Large intestine (tissue), 3 donors: ENCODE data around the gene HDAC4. TPM values are rescaled to one million over a fixed set of nuclear protein-coding genes. Genes with fewer than 3 reads are reported as not detected.
A peak's percentile ranks its signal among the peaks of the same experiment; 100 is the strongest.

Source experiments
- DNase-seq, 2 donors: peaks; one replicate each; pipeline versions ENCODE4 v3.0.0 to v3.0.0-alpha.2; 2013
- H3K27ac ChIP-seq: one replicate; pipeline ENCODE4 v1.5.1; 2013; ENCODE audit warnings: low read length
- H3K27me3 ChIP-seq: 2 replicates; pipeline ENCODE4 v1.6.1; 2013; ENCODE audit warnings: low read length; ENCODE audit not compliant: control insufficient read depth, insufficient read depth
- H3K36me3 ChIP-seq: 2 replicates; pipeline ENCODE4 v1.6.1; 2013; ENCODE audit warnings: low read length; ENCODE audit not compliant: control insufficient read depth, insufficient read depth
- H3K4me1 ChIP-seq: one replicate; pipeline ENCODE4 v1.6.1; 2013; ENCODE audit warnings: low read length; ENCODE audit not compliant: control insufficient read depth, insufficient read depth
- H3K4me3 ChIP-seq: one replicate; pipeline ENCODE4 v1.5.1; 2013; ENCODE audit warnings: low read length
- H3K9me3 ChIP-seq: one replicate; pipeline ENCODE4 v1.6.1; 2013; ENCODE audit warnings: mild to moderate bottlenecking, low read depth, low read length, moderate library complexity; ENCODE audit not compliant: control insufficient read depth
- WGBS: methylation state at CpG from one replicate; pipeline ENCODE4 v1.1.5; 2013; ENCODE audit warnings: low lambda C conversion rate; ENCODE audit not compliant: insufficient coverage; 5-methylcytosine and 5-hydroxymethylcytosine counted together
- polyA plus RNA-seq: library from polyadenylated mRNA; unstranded; fragments of 120-200 nt; gene quantifications from one replicate; pipeline ENCODE4 v1.2.1, GENCODE V29; 2013

Gene HDAC4
- polyA plus RNA-seq, 1 donor: 10.7 TPM

- Histone ChIP-seq H3K36me3 (no peaks in the 10 kb centered on the region), H3K27ac (no peak overlapping the region), H3K9me3 (no peaks in the 10 kb centered on the region), H3K27me3 (no peaks in the 10 kb centered on the region), H3K4me3 (no peak overlapping the region), H3K4me1 (peaks cover 5% of the 10 kb centered on the region)
- no peak for DNase-seq
- WGBS: 80% methylated on average over 2 of the region's 7 CpGs
Observed at GRCh38 chr2:239212121-239212928, 188.5 kb downstream of the HDAC4 start.

- H3K27me3 ChIP-seq: no peaks in the 10 kb centered on the region
- no peaks in the 10 kb centered on the region for H3K36me3 ChIP-seq
- H3K27ac ChIP-seq: no peak overlapping the region
- H3K4me1 ChIP-seq: peaks cover 5% of the 10 kb centered on the region
- WGBS: 67% methylated on average over 2 of the region's 13 CpGs
- no peaks in the 10 kb centered on the region for H3K9me3 ChIP-seq
- no peak overlapping the region for H3K4me3 ChIP-seq
- no peak for DNase-seq
Observed at GRCh38 chr2:239211396-239212094, 189.3 kb downstream of the HDAC4 start.

- 100% methylated on average over 2 of the region's 14 CpGs for WGBS
- peaks cover 5% of the 10 kb centered on the region for H3K4me1 ChIP-seq
- H3K36me3 ChIP-seq: no peaks in the 10 kb centered on the region
- H3K9me3 ChIP-seq: peaks cover 3% of the 10 kb centered on the region
- no peaks in the 10 kb centered on the region for H3K27me3 ChIP-seq
- H3K4me3 ChIP-seq: no peak overlapping the region
- H3K27ac ChIP-seq: no peak overlapping the region
- no peak for DNase-seq
Observed at GRCh38 chr2:239209783-239210182, 191.0 kb downstream of the HDAC4 start.

GRCh38 chr2:239208465-239209180, 192.2 kb downstream of the HDAC4 start:
- DNase-seq: peak in 1 of 2 donors; percentile 47
- Histone ChIP-seq H3K4me1 (peaks cover 3% of the 10 kb centered on the region), H3K9me3 (peaks cover 3% of the 10 kb centered on the region), H3K27ac (no peak overlapping the region), H3K27me3 (no peaks in the 10 kb centered on the region), H3K36me3 (no peaks in the 10 kb centered on the region), H3K4me3 (no peak overlapping the region)
- WGBS: 40% methylated on average over 1 of the region's 11 CpGs

GRCh38 chr2:239206851-239207250, 194.0 kb downstream of the HDAC4 start:
- H3K27me3 ChIP-seq: no peaks in the 10 kb centered on the region
- H3K27ac ChIP-seq: no peak overlapping the region
- no peaks in the 10 kb centered on the region for H3K36me3 ChIP-seq
- peaks cover 3% of the 10 kb centered on the region for H3K9me3 ChIP-seq
- no peak overlapping the region for H3K4me3 ChIP-seq
- WGBS: no CpG with 5 or more reads among the region's 3 CpGs
- H3K4me1 ChIP-seq: no peaks in the 10 kb centered on the region
- no peak for DNase-seq

- no peak overlapping the region for H3K4me3 ChIP-seq
- H3K27ac ChIP-seq: no peak overlapping the region
- WGBS: no CpG with 5 or more reads among the region's 5 CpGs
- no peaks in the 10 kb centered on the region for H3K4me1 ChIP-seq
- no peaks in the 10 kb centered on the region for H3K27me3 ChIP-seq
- no peak for DNase-seq
- H3K36me3 ChIP-seq: no peaks in the 10 kb centered on the region
- H3K9me3 ChIP-seq: peaks cover 3% of the 10 kb centered on the region
Observed at GRCh38 chr2:239206042-239206441, 194.8 kb downstream of the HDAC4 start.

GRCh38 chr2:239204876-239205468, 195.8 kb downstream of the HDAC4 start:
- Histone ChIP-seq H3K4me3 (no peak overlapping the region), H3K27me3 (no peaks in the 10 kb centered on the region), H3K27ac (no peak overlapping the region), H3K36me3 (no peaks in the 10 kb centered on the region), H3K4me1 (no peaks in the 10 kb centered on the region), H3K9me3 (peaks cover 3% of the 10 kb centered on the region)
- WGBS: 67% methylated on average over 3 of the region's 11 CpGs
- no peak for DNase-seq

- Histone ChIP-seq H3K4me1 (no peaks in the 10 kb centered on the region), H3K36me3 (no peaks in the 10 kb centered on the region), H3K27ac (no peak overlapping the region), H3K9me3 (peaks cover 3% of the 10 kb centered on the region), H3K4me3 (no peak overlapping the region), H3K27me3 (no peaks in the 10 kb centered on the region)
- no CpG with 5 or more reads among the region's 28 CpGs for WGBS
- no peak for DNase-seq
Observed at GRCh38 chr2:239204136-239204875, 196.5 kb downstream of the HDAC4 start.

- Histone ChIP-seq H3K27me3 (no peaks in the 10 kb centered on the region), H3K4me1 (no peaks in the 10 kb centered on the region), H3K27ac (no peak overlapping the region), H3K4me3 (no peak overlapping the region), H3K36me3 (no peaks in the 10 kb centered on the region), H3K9me3 (peaks cover 3% of the 10 kb centered on the region)
- no CpG with 5 or more reads among the region's 14 CpGs for WGBS
- no peak for DNase-seq
Observed at GRCh38 chr2:239203443-239204135, 197.2 kb downstream of the HDAC4 start.
